Activated naive CD4-positive, alpha-beta T cell (primary cell): ENCODE measurements around the gene SHC3.

Source experiments
- DNase-seq, 4 experiments: peaks; one replicate each; lab custom pipeline; 2025; lab: John Stamatoyannopoulos, UW

Gene SHC3

DNA sequence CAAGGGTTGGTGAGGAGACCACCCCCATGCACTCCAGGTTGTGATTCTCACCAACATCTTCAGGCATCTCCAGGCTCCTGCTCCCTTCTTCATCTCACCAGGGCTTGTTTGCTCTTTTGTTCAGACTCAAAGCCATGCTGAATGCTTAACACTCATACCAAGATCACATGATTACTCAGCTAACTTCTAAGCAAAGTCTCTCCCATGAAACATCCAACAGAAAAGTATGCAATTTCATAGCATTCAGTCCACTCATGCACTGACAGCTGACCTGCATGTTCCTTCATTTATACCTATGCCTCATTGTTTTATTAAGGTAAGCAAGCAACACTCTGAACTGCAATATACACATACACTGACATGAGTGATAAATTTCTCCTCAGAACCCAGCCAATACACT is 69.0 kb downstream of the SHC3 start:
- DNase-seq, result no peak

DNA sequence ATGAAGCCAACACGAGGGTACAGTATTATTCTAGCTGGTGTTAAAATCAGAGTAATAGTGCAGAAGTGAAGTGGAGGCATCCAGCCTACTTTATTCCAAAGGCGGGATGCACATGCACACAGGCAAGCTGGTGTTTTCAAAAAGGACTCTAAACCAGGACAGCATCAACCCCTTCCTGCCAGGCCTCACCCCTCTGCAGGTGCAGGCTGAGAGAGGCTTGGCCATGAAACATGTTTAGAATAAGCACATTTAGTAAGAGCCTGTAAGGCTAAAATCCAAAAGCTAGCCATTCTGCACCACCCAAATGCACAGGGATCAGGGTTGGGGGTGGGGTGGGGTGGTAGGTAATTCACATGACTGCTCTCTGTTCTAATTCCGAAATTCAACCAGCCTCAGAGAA is 71.2 kb downstream of the SHC3 start:
- no peak for DNase-seq

- no peak for DNase-seq
Measured at GRCh38 chr9:89106224-89106851, 72.3 kb downstream of the SHC3 start.

DNA sequence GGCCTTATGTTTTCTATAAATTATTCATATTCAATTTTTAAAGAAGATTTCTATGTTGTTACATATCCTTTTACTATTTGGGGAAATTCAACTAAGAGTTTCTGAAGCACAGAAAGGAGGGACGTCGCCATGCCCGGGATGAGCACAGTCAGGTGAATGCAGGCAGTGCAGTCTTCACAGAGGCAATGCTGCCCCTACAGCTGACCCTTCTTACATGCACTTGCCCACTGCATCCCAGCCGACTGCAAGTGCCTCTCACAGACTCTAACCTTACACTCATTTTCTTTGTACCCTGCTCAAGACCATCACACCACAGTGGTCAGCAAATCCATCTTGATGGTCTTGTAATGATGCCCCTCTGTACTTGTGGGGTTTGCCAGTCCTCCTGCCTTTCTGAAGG is 73.8 kb downstream of the SHC3 start:
- no peak for DNase-seq

DNA sequence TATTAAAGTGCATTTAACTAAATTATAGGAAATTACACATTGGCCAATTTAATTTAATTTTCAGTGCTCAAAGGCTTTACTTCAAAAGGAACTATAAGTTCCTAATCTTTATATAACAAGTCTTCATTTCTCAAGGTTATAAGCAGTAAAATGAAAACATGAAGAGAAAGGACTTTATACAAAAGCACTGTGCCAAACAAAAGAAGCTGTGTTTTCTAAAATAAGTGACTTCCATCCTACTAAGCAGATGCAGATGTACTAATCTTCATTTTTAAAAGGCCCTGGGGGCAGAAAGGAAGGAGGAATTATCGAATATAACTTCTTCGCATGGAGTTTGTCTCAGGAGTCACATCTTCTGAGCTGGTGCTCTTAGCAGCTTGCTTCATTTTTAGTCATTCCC is 81.4 kb downstream of the SHC3 start:
- no peak for DNase-seq

DNA sequence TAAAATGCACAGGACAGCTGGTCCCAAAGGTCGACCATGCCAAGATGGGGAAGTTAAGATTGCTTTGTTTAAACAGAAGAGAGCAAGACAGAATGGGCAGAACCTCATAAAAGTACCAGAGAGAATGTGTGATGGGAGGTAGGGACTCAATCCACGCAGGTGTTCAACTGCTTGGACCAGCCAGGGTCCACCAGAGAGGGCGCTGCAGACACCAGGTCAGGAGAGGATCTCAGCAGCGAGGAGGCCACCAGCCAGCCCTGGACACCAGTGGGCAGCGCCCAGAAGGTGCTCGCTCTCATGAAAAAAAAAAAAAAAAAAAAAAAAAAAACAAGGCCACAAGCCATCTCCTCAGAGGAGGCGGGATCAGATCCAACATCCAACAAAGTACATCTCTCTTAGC is 81.8 kb downstream of the SHC3 start:
- no peak for DNase-seq

DNA sequence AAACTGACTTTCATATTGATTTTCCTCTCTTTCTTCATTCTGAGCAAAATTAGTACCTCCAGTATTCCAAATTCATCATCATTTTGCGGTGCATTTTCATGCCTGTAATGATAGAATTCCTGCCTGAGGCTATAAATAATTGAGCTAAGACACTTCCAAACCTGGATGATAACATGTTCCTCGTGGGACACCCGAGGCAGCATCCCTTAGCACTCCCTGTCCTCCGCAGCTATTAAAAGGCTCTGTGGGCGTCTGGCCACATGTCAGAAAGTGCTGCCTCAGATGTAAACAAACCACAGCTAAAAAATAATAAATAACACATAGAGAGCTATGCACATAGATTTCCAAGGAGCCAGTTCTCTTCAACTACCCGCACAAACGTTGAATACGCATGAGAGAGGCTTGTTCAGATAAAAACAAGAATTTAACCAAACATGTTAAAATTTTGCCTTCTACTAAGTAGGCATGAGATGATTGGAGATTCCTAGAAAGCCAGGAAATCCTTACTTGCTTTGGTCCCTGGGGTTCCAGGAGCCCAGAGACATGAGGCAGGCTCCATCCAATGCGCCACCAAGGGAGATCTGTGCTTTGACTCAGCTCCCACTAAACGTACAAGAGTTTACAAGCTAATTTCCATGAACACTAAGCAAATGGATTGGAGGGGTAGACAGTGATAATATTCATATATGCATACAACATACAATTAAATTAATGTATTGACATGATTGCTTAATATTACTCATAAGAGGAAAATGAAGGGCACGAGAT is 82.7 kb downstream of the SHC3 start:
- no peak for DNase-seq

DNA sequence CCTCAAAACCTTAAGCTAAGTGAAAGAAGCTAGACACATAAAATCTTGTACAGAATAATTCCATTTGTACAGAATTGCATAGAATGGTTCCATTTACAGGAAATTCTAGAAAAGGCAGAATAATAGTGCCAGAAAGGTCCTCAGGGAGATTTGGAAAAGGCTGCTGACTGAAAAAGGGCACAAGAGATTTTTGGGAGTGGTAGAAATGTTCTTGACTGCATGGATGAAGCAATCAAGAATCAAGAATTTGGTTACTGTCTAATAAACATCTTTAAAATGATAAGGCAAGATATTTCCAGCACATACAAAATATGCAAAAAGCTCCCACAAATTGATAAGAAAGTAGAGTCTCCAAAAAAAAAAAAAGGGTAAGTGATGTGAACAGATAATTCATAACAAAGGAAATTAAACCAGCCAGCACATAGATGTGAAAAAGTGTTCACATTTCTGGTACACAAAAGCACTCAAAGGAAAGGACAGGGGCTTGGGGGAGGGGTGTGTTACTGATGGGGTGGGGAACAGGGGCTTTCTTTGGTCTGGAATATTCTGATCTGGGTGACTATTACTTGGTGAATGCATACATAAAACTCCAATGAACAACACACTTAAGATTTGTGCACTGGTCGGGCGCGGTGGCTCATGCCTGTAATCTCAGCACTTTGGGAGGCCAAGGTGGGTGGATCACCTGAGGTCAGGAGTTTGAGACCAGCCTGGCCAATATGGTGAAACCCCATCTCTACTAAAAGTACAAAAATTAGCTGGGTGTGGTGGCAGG is 85.2 kb downstream of the SHC3 start:
- DNase-seq, result no peak

DNA sequence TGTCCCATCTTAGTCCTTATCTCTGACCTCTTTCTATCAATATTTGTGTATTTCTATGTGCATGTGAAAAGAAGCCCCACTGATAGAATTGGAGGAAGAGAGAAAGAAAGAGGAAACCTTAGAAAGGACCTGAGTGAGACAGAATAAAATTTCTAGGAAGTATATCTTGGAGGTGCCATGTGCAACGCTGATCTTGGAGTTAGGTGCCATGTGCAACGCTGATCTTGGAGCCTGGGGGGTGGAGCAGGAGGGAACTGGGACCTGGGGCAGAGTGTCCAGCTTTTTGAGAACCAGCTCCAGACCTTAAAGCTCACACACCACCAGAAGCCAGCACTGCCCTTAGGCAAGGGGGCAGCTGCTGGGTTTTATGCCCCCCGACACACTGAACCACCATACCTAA is 89.4 kb downstream of the SHC3 start:
- no peak for DNase-seq

GRCh38 chr9:89083626-89084025 is 95.0 kb downstream of the SHC3 start:
- DNase-seq, result no peak

DNA sequence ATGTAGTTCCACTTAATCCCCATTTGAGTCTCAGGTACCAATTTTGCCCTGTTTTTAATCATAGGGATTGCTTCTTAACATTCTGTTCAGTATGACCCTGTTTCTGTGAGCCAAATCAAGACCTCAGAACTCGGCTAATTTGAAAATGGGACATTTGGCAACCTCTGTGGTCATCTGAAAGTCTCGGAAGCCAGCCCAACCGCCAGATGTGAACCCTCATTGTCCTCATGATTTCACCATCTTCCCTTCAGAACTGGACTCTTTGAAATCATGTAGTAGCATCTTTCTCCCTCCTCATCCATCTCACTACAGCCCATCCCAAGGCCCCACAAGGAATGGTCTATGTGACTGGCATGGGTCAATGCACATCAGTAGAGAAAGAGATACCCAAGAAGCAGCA is 98.4 kb downstream of the SHC3 start:
- DNase-seq, result no peak

DNA sequence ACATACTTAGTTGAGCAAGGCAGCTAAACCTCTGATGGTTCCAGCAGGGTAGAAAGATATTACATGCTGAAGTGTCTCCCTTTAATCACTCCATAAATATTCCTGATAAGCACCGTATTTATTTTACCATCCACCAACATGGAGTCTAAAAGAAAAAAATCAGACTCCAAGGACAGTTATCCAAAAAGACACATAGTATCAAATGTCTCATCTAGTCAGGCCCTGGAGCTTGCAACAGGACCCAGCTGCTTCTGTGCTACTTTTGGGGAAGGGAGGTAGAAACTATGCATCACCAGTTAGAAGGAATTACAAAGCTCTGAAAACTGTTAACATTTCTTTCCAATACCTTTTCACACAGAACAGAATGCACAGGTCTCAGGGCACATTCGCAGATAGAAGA is 99.2 kb downstream of the SHC3 start:
- DNase-seq, result no peak

DNA sequence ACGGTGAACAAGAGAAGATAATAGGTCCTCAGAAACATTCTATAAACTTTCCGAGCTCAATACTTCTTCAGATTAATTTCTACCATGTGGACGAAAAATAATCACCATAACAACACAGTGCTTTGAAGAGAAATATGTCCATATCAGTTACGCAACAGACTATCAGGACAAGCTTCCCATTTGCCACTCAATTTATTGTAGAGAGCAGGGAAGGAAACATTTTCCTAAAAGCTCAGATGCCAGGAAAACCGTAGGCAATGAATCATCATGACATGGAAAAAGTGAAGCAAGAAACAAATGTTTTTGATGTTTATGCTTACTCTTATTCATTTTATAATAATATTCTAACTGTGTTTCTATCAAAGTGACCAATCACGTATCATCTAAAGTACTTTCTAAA is 99.8 kb downstream of the SHC3 start:
- no peak for DNase-seq

GRCh38 chr9:89078421-89078820 is 100.2 kb downstream of the SHC3 start:
- DNase-seq, result no peak

DNA sequence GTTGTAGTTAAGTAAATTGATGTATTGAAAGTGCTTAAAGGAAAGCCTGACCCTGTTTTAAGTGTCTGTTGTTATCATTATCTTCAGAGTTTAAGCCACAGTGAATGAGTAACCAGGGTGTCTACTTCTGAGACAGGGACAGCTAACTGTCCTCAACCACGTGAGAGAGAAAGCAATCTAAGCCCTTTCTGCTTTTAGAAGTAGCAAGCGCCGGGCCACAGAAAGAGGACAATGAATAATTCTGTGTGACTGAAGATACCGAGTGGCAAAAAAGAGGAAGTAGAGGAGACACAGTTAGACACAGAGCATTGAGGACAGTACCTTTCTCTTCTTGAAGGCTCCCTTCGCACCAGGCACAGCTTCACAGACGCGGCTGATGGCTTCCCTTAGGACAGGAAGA is 101.1 kb downstream of the SHC3 start:
- no peak for DNase-seq

- no peak for DNase-seq
Measured at GRCh38 chr9:89073397-89073796, 105.2 kb downstream of the SHC3 start.

DNA sequence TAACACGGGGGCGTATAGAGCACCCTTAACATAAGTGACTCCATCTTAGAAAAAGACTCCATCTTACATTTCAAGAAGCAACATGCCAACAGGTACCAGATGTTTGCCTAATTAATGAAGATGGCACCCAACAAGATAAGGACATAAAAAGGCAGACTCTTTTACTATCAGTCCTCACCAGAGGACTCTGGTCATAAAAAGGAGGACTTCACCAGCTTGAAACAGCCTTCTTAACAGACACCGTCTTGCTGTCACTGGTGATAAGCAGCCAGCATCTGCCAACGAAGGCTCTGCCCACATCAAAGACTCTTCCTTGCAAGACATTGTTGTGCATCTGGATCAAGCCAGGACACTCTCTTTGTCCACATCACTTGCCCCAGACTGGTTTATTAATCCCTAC is 107.0 kb downstream of the SHC3 start:
- no peak for DNase-seq

- no peak for DNase-seq
Measured at GRCh38 chr9:89066835-89067234, 111.8 kb downstream of the SHC3 start.

GRCh38 chr9:89065921-89066320 is 112.7 kb downstream of the SHC3 start:
- no peak for DNase-seq

DNA sequence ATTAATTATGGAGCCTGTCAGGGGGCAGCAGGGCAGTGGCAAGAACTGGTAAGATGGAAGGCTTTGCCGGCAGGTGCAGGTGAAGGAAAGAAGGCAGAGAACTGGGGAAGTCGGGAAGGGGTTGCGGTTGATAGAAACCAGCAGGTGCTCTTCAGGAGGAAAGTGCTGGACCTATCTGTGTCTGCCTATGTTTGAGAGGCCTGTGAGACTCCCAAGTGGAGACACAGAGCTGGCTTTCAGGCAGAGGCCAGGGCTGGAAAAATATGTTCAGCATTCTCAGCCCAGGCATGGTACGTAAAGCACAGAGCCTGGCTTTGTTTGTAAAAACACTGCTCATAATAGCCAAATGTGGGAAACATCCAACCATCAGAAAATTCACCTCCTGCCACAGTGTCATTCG is 117.8 kb downstream of the SHC3 start:
- no peak for DNase-seq

GRCh38 chr9:89059925-89060506 is 118.6 kb downstream of the SHC3 start:
- DNase-seq, result no peak

- no peak for DNase-seq
Measured at GRCh38 chr9:89058906-89059305, 119.7 kb downstream of the SHC3 start.
